Body of pancreas (tissue), 4 donors: ENCODE data around the gene XPO1. TPM values are rescaled to one million over a fixed set of nuclear protein-coding genes. Genes with fewer than 3 reads are reported as not detected.

Experiments
- ATAC-seq: fragments of 150-250 bp; one replicate; pipeline ENCODE4 v1.9.1; 2016
- DNase-seq, 4 donors: peaks; one replicate each; pipeline ENCODE4 v3.0.0-alpha.2; 2019
- H3K27ac ChIP-seq, 4 donors: fragments of 200-600 bp; sonication (generic); 1 replicate in 3 of 4; 2 replicates in 1 of 4; pipeline versions ENCODE4 v1.5.1 to v1.6.1; 2016 to 2019; ENCODE audit warnings: mild to moderate bottlenecking in 1 of 4, mixed read lengths in 1 of 4, moderate library complexity in 1 of 4
- H3K27me3 ChIP-seq, 2 donors: fragments of 200-600 bp; sonication (generic); one replicate each; pipeline ENCODE4 v1.6.0; 2016; ENCODE audit warnings: mild to moderate bottlenecking in 1 of 2
- H3K36me3 ChIP-seq, 2 donors: fragments of 200-600 bp; sonication (generic); replicated peaks in 1 of 2; 2 replicates each; pipeline ENCODE4 v1.5.1; 2016; ENCODE audit warnings: low read depth in 2 of 2; ENCODE audit not compliant: insufficient read depth in 1 of 2
- H3K4me1 ChIP-seq: fragments of 200-600 bp; sonication (generic); one replicate; pipeline ENCODE4 v1.6.0; 2016
- H3K4me3 ChIP-seq, 2 donors: fragments of 200-600 bp; sonication (generic); 1 replicate in 1 of 2; 2 replicates in 1 of 2; pipeline ENCODE4 v1.5.1; 2016 to 2019
- H3K9me3 ChIP-seq, 3 donors: fragments of 200-600 bp; sonication (generic); 1 replicate in 2 of 3; 2 replicates in 1 of 3; pipeline ENCODE4 v1.5.1; 2016
- CTCF ChIP-seq, 7 experiments: fragments of 450-650 bp in 4 of 7; fragments of 200-600 bp in 3 of 7; sonication (generic) in 3 of 7; IDR thresholded peaks; one replicate each; pipeline ENCODE4 v1.5.1; 2016 to 2019; ENCODE audit warnings: antibody characterized with exemption in 7 of 7
- POLR2A ChIP-seq, 3 donors: fragments of 450-650 bp; IDR thresholded peaks; one replicate each; pipeline ENCODE4 v1.6.1; 2016; ENCODE audit warnings: antibody characterized with exemption in 3 of 3, mild to moderate bottlenecking in 2 of 3
- WGBS, 2 donors: methylation state at CpG; one replicate each; pipeline ENCODE4 v1.1.5; 2017; 5-methylcytosine and 5-hydroxymethylcytosine counted together
- intact Hi-C: fragments of 100-400 bp; cut with DNase I; formaldehyde crosslinking; loops from one replicate; pipeline ENCODE4 v1.15.1; 2023
- total RNA-seq, 2 donors: library from RNA; depleted of rRNA; stranded (reverse); fragments of >200 nt; gene quantifications; one replicate each; pipeline ENCODE4 v1.1.0, GENCODE V29; 2016

XPO1 gene
- total RNA-seq, 2 donors from 2014 or later: 55.7 to 70.0 TPM

GRCh38 chr2:61529944-61530735, 8.0 kb downstream of the XPO1 start:
- no peak for ATAC-seq
- Histone ChIP-seq H3K27me3 (no peaks in the 10 kb centered on the region), H3K4me1 (peaks cover 27% of the 10 kb centered on the region), H3K36me3 (no peaks in the 10 kb centered on the region), H3K9me3 (no peaks in the 10 kb centered on the region), H3K4me3 (no peak overlapping the region), H3K27ac (no peak overlapping the region)
- 70 to 74% methylated on average over 3 of the region's 3 CpGs for WGBS, 2 donors
- no peak for TF ChIP-seq CTCF (IDR thresholded peaks at IDR 0.05)
- no peak for TF ChIP-seq POLR2A (IDR thresholded peaks at IDR 0.05)
- intact Hi-C loops: no loop called here
- no peak for DNase-seq

- H3K4me3 ChIP-seq: no peak overlapping the region
- no peak for TF ChIP-seq CTCF (IDR thresholded peaks at IDR 0.05)
- TF ChIP-seq POLR2A (IDR thresholded peaks at IDR 0.05): no peak
- H3K36me3 ChIP-seq: peaks cover 0 to 6% of the 10 kb centered on the region in 2 donors
- ATAC-seq (no peak), DNase-seq (no peak)
- H3K27me3 ChIP-seq: no peaks in the 10 kb centered on the region
- WGBS, 2 donors: 91 to 92% methylated on average over 3 of the region's 3 CpGs
- H3K4me1 ChIP-seq: no peaks in the 10 kb centered on the region
- no peaks in the 10 kb centered on the region for H3K9me3 ChIP-seq
- intact Hi-C loops: no loop called here
- no peak overlapping the region for H3K27ac ChIP-seq
Observed at GRCh38 chr2:61520261-61520660, 17.9 kb downstream of the XPO1 start.

GRCh38 chr2:61512768-61513398, 25.3 kb downstream of the XPO1 start:
- WGBS, 2 donors: 77 to 82% methylated on average over 11 to 12 of the region's 12 CpGs
- intact Hi-C loops: no loop called here

GRCh38 chr2:61510674-61511671, 27.2 kb downstream of the XPO1 start:
- Histone ChIP-seq H3K4me1 (no peaks in the 10 kb centered on the region), H3K27me3 (no peaks in the 10 kb centered on the region), H3K36me3 (peaks cover 3 to 9% of the 10 kb centered on the region in 2 donors), H3K9me3 (no peaks in the 10 kb centered on the region), H3K4me3 (no peak overlapping the region), H3K27ac (no peak overlapping the region)
- 90 to 92% methylated on average over 18 to 19 of the region's 19 CpGs for WGBS, 2 donors
- TF ChIP-seq POLR2A (IDR thresholded peaks at IDR 0.05) (no peak), CTCF (IDR thresholded peaks at IDR 0.05) (no peak)
- DNase-seq (no peak), ATAC-seq (no peak)
- intact Hi-C loops: no loop called here

More at GRCh38 chr2:61512768-61513398, 25.3 kb downstream of the XPO1 start:
- Histone ChIP-seq H3K27me3 (no peaks in the 10 kb centered on the region), H3K36me3 (peaks cover 3 to 12% of the 10 kb centered on the region in 2 donors), H3K4me3 (no peak overlapping the region), H3K9me3 (no peaks in the 10 kb centered on the region), H3K4me1 (no peaks in the 10 kb centered on the region), H3K27ac (no peak overlapping the region)
- TF ChIP-seq POLR2A (IDR thresholded peaks at IDR 0.05) (no peak), CTCF (IDR thresholded peaks at IDR 0.05) (no peak)
- ATAC-seq (no peak), DNase-seq (no peak)
